Endodermal cell (in vitro differentiated cells): ENCODE measurements around the gene ANKRD40. TPM values are rescaled to one million over a fixed set of nuclear protein-coding genes. Genes with fewer than 3 reads are reported as not detected.

ENCODE experiments used
- DNase-seq: peaks from one replicate; pipeline ENCODE4 v3.0.0-alpha.2; 2017
- H3K27ac ChIP-seq: 2 replicates; pipeline ENCODE4 v1.5.1; 2013; ENCODE audit warnings: mild to moderate bottlenecking, low read depth, low read length, moderate library complexity
- H3K27me3 ChIP-seq: 2 replicates; pipeline ENCODE4 v1.6.1; 2013; ENCODE audit warnings: mild to moderate bottlenecking, low read length, moderate library complexity; ENCODE audit not compliant: insufficient read depth, control insufficient read depth, poor library complexity, severe bottlenecking
- H3K36me3 ChIP-seq: 2 replicates; pipeline ENCODE4 v1.7.0; 2013; ENCODE audit warnings: mild to moderate bottlenecking, low read length, moderate library complexity; ENCODE audit not compliant: control insufficient read depth, insufficient read depth
- H3K4me1 ChIP-seq: one replicate; pipeline ENCODE4 v1.7.0; 2013; ENCODE audit warnings: low read length; ENCODE audit not compliant: control insufficient read depth, insufficient read depth
- H3K4me3 ChIP-seq: 2 replicates; pipeline ENCODE4 v1.5.1; 2013; ENCODE audit warnings: mild to moderate bottlenecking, low read length, moderate library complexity
- H3K9ac ChIP-seq: 2 replicates; pipeline ENCODE4 v1.6.1; 2013; ENCODE audit warnings: mild to moderate bottlenecking, low read length, moderate library complexity; ENCODE audit not compliant: poor library complexity, severe bottlenecking; ENCODE audit errors: extremely low read depth
- H3K9me3 ChIP-seq: 2 replicates; pipeline ENCODE4 v1.6.1; 2013; ENCODE audit warnings: mild to moderate bottlenecking, low read length, moderate library complexity; ENCODE audit not compliant: control insufficient read depth
- H3K27ac Mint-ChIP-seq: 2 replicates; pipeline ENCODE4 v1.8.0; 2020; ENCODE audit warnings: mixed read lengths
- H3K27me3 Mint-ChIP-seq: 2 replicates; pipeline ENCODE4 v1.8.0; 2021; ENCODE audit warnings: mild to moderate bottlenecking, mixed read lengths; ENCODE audit not compliant: insufficient read depth
- H3K36me3 Mint-ChIP-seq: 2 replicates; pipeline ENCODE4 v1.8.0; 2020; ENCODE audit warnings: low read depth, mixed read lengths
- H3K4me1 Mint-ChIP-seq: 2 replicates; pipeline ENCODE4 v1.8.0; 2020; ENCODE audit warnings: mixed read lengths
- H3K4me3 Mint-ChIP-seq: 2 replicates; pipeline ENCODE4 v1.8.0; 2020; ENCODE audit warnings: mild to moderate bottlenecking, moderate library complexity, mixed read lengths
- H3K9me3 Mint-ChIP-seq: 2 replicates; pipeline ENCODE4 v1.8.0; 2020; ENCODE audit warnings: mild to moderate bottlenecking, mixed read lengths
- WGBS, 2 experiments: methylation state at CpG; one replicate each; pipeline versions ENCODE4 v1.1.5 to v1.1.7; 2013; ENCODE audit warnings: missing lambda C conversion rate in 2 of 2, mixed read lengths in 1 of 2; ENCODE audit not compliant: insufficient coverage in 1 of 2, insufficient read length in 1 of 2; 5-methylcytosine and 5-hydroxymethylcytosine counted together
- total RNA-seq, 2 donors: library from RNA; stranded (reverse); fragmentation: NEBNext Ultra II Directional in 1 of 2; extraction: Animal tissue kit (Norgen Biotek cat#: 25700) in 1 of 2; gene quantifications; 2 replicates in 1 of 2; 3 replicates in 1 of 2; pipeline ENCODE4 v1.2.1, GENCODE V29; 2021
- TF ChIP-seq, protein P1 (sequence below): fragments of 200-600 bp; sonication (generic); conservative IDR thresholded peaks from 2 replicates; pipeline ENCODE4 v1.5.0; 2021; ENCODE audit warnings: antibody characterized with exemption, mild to moderate bottlenecking

The ANKRD40 gene
- total RNA-seq, 2 donors from 2014 or later: 44.9 to 60.3 TPM

DNA sequence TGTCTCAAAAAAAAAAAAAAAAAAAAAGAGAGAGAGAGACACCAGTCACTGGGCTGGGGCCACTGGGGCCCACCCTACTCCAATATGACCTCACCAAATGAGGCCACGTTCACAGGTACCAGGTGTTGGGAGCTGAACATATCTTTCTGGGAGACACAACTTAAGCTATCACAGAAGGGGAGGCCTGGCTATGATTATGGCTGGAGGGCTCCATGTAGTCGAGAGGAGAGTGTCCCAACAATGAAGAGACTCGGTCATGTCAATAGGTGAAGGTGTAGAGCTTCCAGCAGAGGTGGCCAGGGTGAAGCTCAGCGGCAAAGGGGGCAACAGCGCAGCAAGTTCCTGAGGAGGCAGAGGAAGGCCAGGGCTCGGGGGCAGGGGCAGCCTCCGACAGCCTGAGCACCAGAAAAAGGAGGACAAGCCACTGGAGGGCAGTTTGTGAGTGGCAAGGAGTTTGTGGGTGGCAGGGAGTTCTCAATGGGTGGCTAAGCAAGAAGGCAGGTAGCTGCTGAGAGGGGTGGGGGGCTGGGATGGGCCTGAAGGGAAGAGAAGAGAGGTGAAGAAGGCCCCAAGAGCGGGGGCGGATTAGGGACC, 45.0 kb downstream of the ANKRD40 start:
- Mint-ChIP-seq H3K4me3 (no peak overlapping the region), H3K27me3 (peaks cover 2% of the 10 kb centered on the region), H3K9me3 (no peaks in the 10 kb centered on the region), H3K36me3 (no peaks in the 10 kb centered on the region), H3K4me1 (peaks cover 24% of the 10 kb centered on the region), H3K27ac (peak overlapping the region; percentile 28)
- H3K9ac ChIP-seq: no peak overlapping the region
- H3K9me3 ChIP-seq: no peaks in the 10 kb centered on the region
- 92 to 100% methylated on average over 4 to 9 of the region's 9 CpGs for WGBS, 2 experiments
- no peak overlapping the region for H3K4me3 ChIP-seq
- peak; percentile 46 for DNase-seq
- H3K36me3 ChIP-seq: no peaks in the 10 kb centered on the region
- TF ChIP-seq, protein P1, sequence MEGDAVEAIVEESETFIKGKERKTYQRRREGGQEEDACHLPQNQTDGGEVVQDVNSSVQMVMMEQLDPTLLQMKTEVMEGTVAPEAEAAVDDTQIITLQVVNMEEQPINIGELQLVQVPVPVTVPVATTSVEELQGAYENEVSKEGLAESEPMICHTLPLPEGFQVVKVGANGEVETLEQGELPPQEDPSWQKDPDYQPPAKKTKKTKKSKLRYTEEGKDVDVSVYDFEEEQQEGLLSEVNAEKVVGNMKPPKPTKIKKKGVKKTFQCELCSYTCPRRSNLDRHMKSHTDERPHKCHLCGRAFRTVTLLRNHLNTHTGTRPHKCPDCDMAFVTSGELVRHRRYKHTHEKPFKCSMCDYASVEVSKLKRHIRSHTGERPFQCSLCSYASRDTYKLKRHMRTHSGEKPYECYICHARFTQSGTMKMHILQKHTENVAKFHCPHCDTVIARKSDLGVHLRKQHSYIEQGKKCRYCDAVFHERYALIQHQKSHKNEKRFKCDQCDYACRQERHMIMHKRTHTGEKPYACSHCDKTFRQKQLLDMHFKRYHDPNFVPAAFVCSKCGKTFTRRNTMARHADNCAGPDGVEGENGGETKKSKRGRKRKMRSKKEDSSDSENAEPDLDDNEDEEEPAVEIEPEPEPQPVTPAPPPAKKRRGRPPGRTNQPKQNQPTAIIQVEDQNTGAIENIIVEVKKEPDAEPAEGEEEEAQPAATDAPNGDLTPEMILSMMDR: no peak
- no peak overlapping the region for H3K27ac ChIP-seq
- H3K27me3 ChIP-seq: no peaks in the 10 kb centered on the region
- H3K4me1 ChIP-seq: peaks cover 6% of the 10 kb centered on the region

DNA sequence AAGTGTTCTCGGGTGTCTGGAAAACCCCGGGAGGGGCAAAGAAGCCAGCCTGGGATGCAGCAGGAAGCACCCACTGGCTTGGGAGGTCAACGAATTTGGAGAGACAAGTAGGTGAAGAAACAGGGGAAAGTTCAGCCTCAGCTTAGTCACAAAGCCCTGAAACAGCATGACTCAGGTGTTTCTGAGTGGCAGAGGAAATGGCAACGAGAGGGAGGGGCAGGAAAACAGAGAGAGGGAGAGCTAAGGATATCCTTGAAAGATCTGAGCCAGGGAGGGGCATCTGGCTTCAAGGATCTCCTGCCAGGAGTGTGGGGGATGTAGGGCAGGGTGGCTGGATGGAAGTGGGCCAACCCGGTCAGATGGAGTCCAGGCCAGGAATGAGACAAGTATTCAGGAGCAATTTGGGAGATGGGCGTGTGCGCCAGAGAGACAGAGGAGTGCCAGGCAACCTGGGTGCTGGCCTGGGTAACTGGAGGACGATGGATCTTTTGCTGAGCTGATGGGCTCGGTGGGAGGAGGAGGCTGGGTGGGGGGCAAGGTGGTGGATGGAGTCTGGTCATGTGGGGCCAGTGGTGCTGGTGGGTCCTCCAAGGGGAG, 45.8 kb downstream of the ANKRD40 start:
- Histone ChIP-seq H3K36me3 (no peaks in the 10 kb centered on the region), H3K27me3 (no peaks in the 10 kb centered on the region), H3K9me3 (no peaks in the 10 kb centered on the region), H3K27ac (no peak overlapping the region), H3K9ac (no peak overlapping the region), H3K4me1 (peaks cover 6% of the 10 kb centered on the region), H3K4me3 (no peak overlapping the region)
- peaks cover 24% of the 10 kb centered on the region for H3K4me1 Mint-ChIP-seq
- TF ChIP-seq, protein P1: no peak
- WGBS, 2 experiments: 63 to 74% methylated on average over 6 to 9 of the region's 9 CpGs
- peak overlapping the region; percentile 90 for H3K27ac Mint-ChIP-seq
- peak; percentile 89 for DNase-seq
- no peaks in the 10 kb centered on the region for H3K9me3 Mint-ChIP-seq
- H3K36me3 Mint-ChIP-seq: no peaks in the 10 kb centered on the region
- no peak overlapping the region for H3K4me3 Mint-ChIP-seq
- peaks cover 2% of the 10 kb centered on the region for H3K27me3 Mint-ChIP-seq

DNA sequence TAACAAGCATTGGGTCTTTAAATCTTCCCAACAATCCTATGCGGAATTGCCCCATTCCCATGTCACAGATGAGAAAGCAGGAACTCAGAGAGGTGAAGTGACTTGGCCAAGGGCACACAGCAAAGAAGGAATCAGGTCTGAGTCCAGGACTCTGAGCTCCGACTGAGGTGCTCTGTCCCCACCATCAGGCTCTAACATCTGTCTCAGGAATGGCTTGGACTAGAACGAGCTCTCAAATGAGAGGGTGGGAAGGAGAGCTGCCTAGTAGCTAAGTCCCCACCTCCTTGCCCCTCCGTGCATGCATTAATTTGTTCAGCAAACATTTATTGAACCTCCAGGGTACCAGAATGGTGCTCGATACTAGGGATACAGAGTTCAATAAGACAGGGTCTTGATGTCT, 46.4 kb downstream of the ANKRD40 start:
- H3K9ac ChIP-seq: no peak overlapping the region

More for the DNA sequence above, 46.4 kb downstream of the ANKRD40 start:
- no peaks in the 10 kb centered on the region for H3K36me3 ChIP-seq
- H3K27ac Mint-ChIP-seq: peak overlapping the region; percentile 90
- H3K9me3 ChIP-seq: no peaks in the 10 kb centered on the region
- H3K27me3 Mint-ChIP-seq: peaks cover 2% of the 10 kb centered on the region
- no peaks in the 10 kb centered on the region for H3K36me3 Mint-ChIP-seq
- TF ChIP-seq, protein P1: no peak
- 89 to 90% methylated on average over 5 of the region's 5 CpGs for WGBS, 2 experiments
- peaks cover 6% of the 10 kb centered on the region for H3K4me1 ChIP-seq
- H3K4me3 ChIP-seq: no peak overlapping the region
- DNase-seq: no peak
- H3K4me3 Mint-ChIP-seq: no peak overlapping the region
- H3K27me3 ChIP-seq: no peaks in the 10 kb centered on the region
- peaks cover 29% of the 10 kb centered on the region for H3K4me1 Mint-ChIP-seq
- no peak overlapping the region for H3K27ac ChIP-seq
- no peaks in the 10 kb centered on the region for H3K9me3 Mint-ChIP-seq
